GM12878 (cell line): ENCODE measurements around the gene UBE3D. TPM values are rescaled to one million over a fixed set of nuclear protein-coding genes. Genes with fewer than 3 reads are reported as not detected.

ENCODE experiments used
- ATAC-seq: fragments of 200-7000 bp; cut with Tn5 transposase; 3 replicates; pipeline ENCODE4 v1.9.1; 2020; ENCODE audit warnings: mild to moderate bottlenecking, moderate library complexity
- BruUV-seq: library from RNA; stranded (reverse); fragments of 400-500 nt; replicated peaks from 2 replicates; lab custom pipeline; 2021; lab: Mats Ljungman, UMichigan
- CTCF ChIA-PET: fragments of 300-600 bp; sonication (Branson Sonifier 250); formaldehyde crosslinking; extraction: SDS; loops from one replicate; lab custom pipeline; 2021; ENCODE audit warnings: inconsistent platforms; lab: Yijun Ruan, JAX
- POLR2A ChIA-PET: fragments of 350-600 bp; formaldehyde crosslinking; extraction: SDS; loops from one replicate; lab custom pipeline; 2021; ENCODE audit warnings: inconsistent platforms; lab: Charles Lee
- RAD21 ChIA-PET: fragments of 300-600 bp; sonication (Branson Sonifier 250); formaldehyde crosslinking; loops from one replicate; lab custom pipeline; 2023; ENCODE audit warnings: antibody characterized with exemption; ENCODE audit not compliant: unreplicated experiment; lab: Charles Lee
- SMC1A ChIA-PET: fragments of 300-600 bp; sonication (Branson Sonifier 250); formaldehyde crosslinking; loops from one replicate; lab custom pipeline; 2023; ENCODE audit not compliant: unreplicated experiment, uncharacterized antibody; lab: Charles Lee
- DNase-seq: peaks from one replicate; pipeline ENCODE4 v3.0.0-alpha.2; 2011; ENCODE audit warnings: low read depth, low spot score
- FAIRE-seq: peaks from 3 replicates; lab custom pipeline; 2011; peaks lifted over from hg19 to GRCh38; lab: Jason Lieb, UNC
- H2AFZ ChIP-seq: 2 replicates; pipeline ENCODE4 v1.6.0; 2011; ENCODE audit warnings: low read depth, low read length, control low read depth; ENCODE audit not compliant: control insufficient read depth
- H3K27ac ChIP-seq: 2 replicates; pipeline ENCODE4 v1.5.1; 2011; ENCODE audit warnings: control low read depth; ENCODE audit not compliant: control insufficient read depth, insufficient read depth
- H3K27me3 ChIP-seq, 2 experiments: replicated peaks in 1 of 2; 2 replicates each; pipeline versions ENCODE4 v1.6.0 to v1.6.1; 2011; ENCODE audit warnings: low read length in 1 of 2; ENCODE audit not compliant: control insufficient read depth in 2 of 2, insufficient read depth in 2 of 2
- H3K36me3 ChIP-seq, 2 experiments: 2 replicates each; pipeline ENCODE4 v1.5.1; 2011; ENCODE audit warnings: low read length in 1 of 2; ENCODE audit not compliant: control insufficient read depth in 2 of 2, insufficient read depth in 2 of 2
- H3K4me1 ChIP-seq: 2 replicates; pipeline ENCODE4 v1.6.1; 2011; ENCODE audit warnings: mild to moderate bottlenecking, low read length, moderate library complexity, mixed read lengths; ENCODE audit not compliant: control insufficient read depth, insufficient read depth
- H3K4me2 ChIP-seq: 2 replicates; pipeline ENCODE4 v1.6.0; 2011; ENCODE audit warnings: control low read depth; ENCODE audit not compliant: control insufficient read depth, insufficient read depth
- H3K4me3 ChIP-seq: fragments of 200-600 bp; sonication (generic); 2 replicates; pipeline ENCODE4 v1.5.1; 2016
- H3K79me2 ChIP-seq: 2 replicates; pipeline ENCODE4 v1.6.0; 2011; ENCODE audit warnings: low read length; ENCODE audit not compliant: control insufficient read depth, insufficient read depth
- H3K9ac ChIP-seq: 2 replicates; pipeline ENCODE4 v1.8.0; 2011; ENCODE audit warnings: low read length, control low read depth, mixed read lengths; ENCODE audit not compliant: control insufficient read depth, insufficient read depth
- H3K9me3 ChIP-seq: replicated peaks from 3 replicates; pipeline ENCODE4 v1.5.1; 2011; ENCODE audit warnings: mild to moderate bottlenecking, low read length; ENCODE audit not compliant: control insufficient read depth, insufficient read depth
- H4K20me1 ChIP-seq: 2 replicates; pipeline ENCODE4 v1.6.0; 2011; ENCODE audit not compliant: control insufficient read depth, insufficient read depth
- ASH2L ChIP-seq: fragments of 300-600, 200-600 bp; sonication (generic); IDR thresholded peaks from 2 replicates; pipeline ENCODE4 v1.6.1; 2017; ENCODE audit warnings: low read depth, mild to moderate bottlenecking, borderline replicate concordance
- CTCF ChIP-seq, 3 experiments: IDR thresholded peaks in 2 of 3; conservative IDR thresholded peaks in 1 of 3; 2 replicates each; pipeline ENCODE4 v1.5.1; 2011; ENCODE audit warnings: low read depth in 3 of 3, low read length in 3 of 3, mild to moderate bottlenecking in 3 of 3, control low read depth in 2 of 3, moderate library complexity in 2 of 3, inconsistent platforms in 1 of 3, mixed read lengths in 1 of 3; ENCODE audit not compliant: control insufficient read depth in 2 of 3, insufficient read depth in 1 of 3; ENCODE audit errors: extremely low read depth in 1 of 3
- RAD21 ChIP-seq: IDR thresholded peaks from 2 replicates; pipeline ENCODE4 v1.6.1; 2011; ENCODE audit warnings: mild to moderate bottlenecking, low read depth, low read length, moderate library complexity; ENCODE audit not compliant: insufficient read depth
- SMC3 ChIP-seq: IDR thresholded peaks from 2 replicates; pipeline ENCODE4 v1.6.1; 2011; ENCODE audit warnings: low read length, improper control_type of control experiment, borderline replicate concordance
- WGBS: methylation state at CpG from one replicate; pipeline ENCODE4 v1.1.6; 2016; ENCODE audit warnings: low lambda C conversion rate; ENCODE audit not compliant: insufficient replicate concordance, insufficient coverage; ENCODE audit errors: missing lambda C conversion rate; 5-methylcytosine and 5-hydroxymethylcytosine counted together
- in situ Hi-C: fragments of 300-500 bp; cut with MboI; formaldehyde crosslinking; loops from 9 replicates; pipeline ENCODE4 v1.14.3; 2018; ENCODE audit warnings: mixed read lengths
- intact Hi-C: fragments of 100-400 bp; cut with micrococcal nuclease; formaldehyde crosslinking; loops from one replicate; pipeline ENCODE4 v1.14.2; 2022; ENCODE audit not compliant: unreplicated experiment
- polyA plus RNA-seq, 11 experiments: library from polyadenylated mRNA; depleted of rRNA in 4 of 11; unstranded in 6 of 11; stranded (reverse) in 5 of 11; fragments of >200 nt; fragmentation: Nextera tagmentation in 4 of 11; fragmentation: Illumina TruSeq in 1 of 11; extraction: Ambion mirVana in 4 of 11; extraction: Trizol in 1 of 11; gene quantifications; 1 replicate in 1 of 11; 2 replicates in 10 of 11; pipeline versions ENCODE4 v1.2.1 to v1.2.3, GENCODE V29; 2011 to 2016; ENCODE audit warnings: inconsistent platforms in 2 of 11, missing spikeins in 2 of 11, low read depth in 1 of 11
- total RNA-seq, 4 experiments: library from RNA; depleted of rRNA in 3 of 4; stranded (reverse); fragments of >200 nt in 3 of 4; fragmentation: Illumina TruSeq in 1 of 4; extraction: Trizol in 1 of 4; gene quantifications; 2 replicates each; pipeline versions ENCODE4 v1.2.1 to v1.2.3, GENCODE V29; 2013 to 2021

The UBE3D gene
- total and polyA plus RNA-seq, 10 of the 15 experiments (the other 5 are each of a cell fraction or from before 2014, with no cell fraction given) = 4.3 to 9.0 (median 7.5) TPM

DNA sequence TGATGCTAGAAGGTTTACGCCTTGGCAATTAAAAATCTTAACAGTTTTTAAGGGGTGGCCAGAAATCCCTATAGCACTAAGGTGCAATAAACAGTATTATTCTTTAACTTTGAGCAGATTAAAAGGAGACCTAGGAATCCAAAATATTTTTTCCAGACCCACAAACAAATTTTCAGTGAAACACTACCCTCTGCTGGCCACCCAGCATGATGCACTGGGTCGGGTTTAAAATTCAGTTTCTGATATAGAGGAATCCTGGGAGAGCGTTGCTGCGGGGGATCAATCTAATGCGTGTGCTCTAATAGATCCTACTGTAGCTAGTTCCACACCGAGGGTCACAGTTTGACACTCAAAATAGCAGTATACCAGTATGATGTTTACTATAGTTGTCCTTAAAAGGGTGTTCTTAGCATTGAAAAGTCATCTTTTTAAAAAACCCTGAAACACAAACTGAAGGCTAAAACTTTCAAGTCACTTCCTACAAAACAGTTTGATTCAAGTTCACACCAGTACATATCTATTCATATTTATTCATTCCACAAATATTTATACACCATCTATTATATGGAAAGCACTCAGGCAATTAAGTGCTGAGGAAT is 10.2 kb downstream of the UBE3D start:
- Histone ChIP-seq H3K4me3 (no peak overlapping the region), H4K20me1 (no peaks in the 10 kb centered on the region), H3K4me1 (no peaks in the 10 kb centered on the region; the same call in 1 of the 2 replicates), H3K4me2 (no peak overlapping the region), H3K27me3 (no peaks in the 10 kb centered on the region), H3K79me2 (no peaks in the 10 kb centered on the region), H3K36me3 (peaks cover 1 to 5% of the 10 kb centered on the region in 2 experiments; a peak in 2 of 4 replicates), H3K9ac (no peak overlapping the region), H3K27ac (no peak overlapping the region), H2AFZ (peak overlapping the region; percentile 6), H3K9me3 (no peaks in the 10 kb centered on the region)
- ATAC-seq (peak; percentile 61), FAIRE-seq (peak; percentile 81), DNase-seq (no peak)
- no TSS peak for BruUV-seq
- in situ Hi-C loops = loop anchor here (5.0 to 10.0 kb wide), 2 partner anchors 441 to 808 kb away; partner anchors contain the start of gene IBTK
- ChIA-PET RAD21 (interaction anchor here (5.7 kb wide), 1 partner anchor 785 kb away, joined by 33 read pairs; no protein-coding TSS in a partner anchor), CTCF (interaction anchor here (1.1 to 6.8 kb wide), 8 partner anchors 9 to 799 kb away, joined by 3 to 98 read pairs (median 8); partner anchors contain the start of genes DOP1A and UBE3D), POLR2A (no interaction called here), SMC1A (interaction anchor here (1.1 to 7.6 kb wide), 3 partner anchors 8 to 785 kb away, joined by 3 to 41 read pairs (median 28); partner anchors contain the start of genes DOP1A and UBE3D)
- 45% methylated on average over 6 of the region's 6 CpGs for WGBS
- peak; percentile 74 for TF ChIP-seq SMC3
- TF ChIP-seq RAD21 = peak; percentile 82
- TF ChIP-seq CTCF (IDR thresholded peaks at IDR 0.05 in 2 of 3, conservative IDR thresholded peaks at IDR 0.05 in 1 of 3; ENCODE audit: control insufficient read depth in 2 of 3, extremely low read depth in 1 of 3, insufficient read depth in 1 of 3, low read depth in 3 of 3, low read length in 3 of 3) = peak; percentile 72 to 77 (median 77)
- TF ChIP-seq ASH2L = no peak
- intact Hi-C loops = loop anchor here (1.0 to 10.0 kb wide), 4 partner anchors 281 to 803 kb away; no protein-coding TSS in a partner anchor
